AG09309 (cell line): ENCODE data around the gene HSD17B12.

Source experiments
- DNase-seq: peaks from one replicate; pipeline ENCODE4 v3.0.0-alpha.2; 2010; ENCODE audit warnings: low read depth
- H3K4me3 ChIP-seq: 2 replicates; pipeline ENCODE4 v1.5.1; 2011; ENCODE audit warnings: mild to moderate bottlenecking, low read depth, low read length, moderate library complexity; ENCODE audit not compliant: control insufficient read depth
- TF ChIP-seq, protein P1 (sequence below): IDR thresholded peaks from 2 replicates; pipeline ENCODE4 v1.5.1; 2011; ENCODE audit warnings: mild to moderate bottlenecking, low read depth, low read length, inconsistent platforms; ENCODE audit not compliant: insufficient read depth, control insufficient read depth; ENCODE audit errors: missing control alignments

The HSD17B12 gene

DNA sequence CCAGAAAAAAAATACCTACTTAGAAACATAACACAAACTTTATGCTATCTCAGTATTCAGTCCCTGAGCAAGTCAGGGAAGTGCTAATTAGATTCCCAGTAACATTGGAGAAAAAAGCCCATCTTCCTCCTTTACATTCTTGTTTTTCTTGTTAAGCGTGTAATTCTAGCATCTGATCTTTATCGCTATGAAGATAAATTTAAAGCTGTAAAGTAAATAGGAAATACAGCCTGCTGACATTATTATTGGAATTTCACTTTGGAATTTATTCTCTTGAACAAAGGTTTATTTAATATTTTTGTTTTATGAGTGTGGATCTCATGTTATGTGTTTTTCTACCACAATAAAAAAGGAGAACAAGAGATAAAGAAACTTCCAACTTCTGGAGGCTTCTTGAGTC lies 214.0 kb downstream of the HSD17B12 start:
- H3K4me3 ChIP-seq: no peak overlapping the region
- DNase-seq: no peak
- TF ChIP-seq, protein P1, sequence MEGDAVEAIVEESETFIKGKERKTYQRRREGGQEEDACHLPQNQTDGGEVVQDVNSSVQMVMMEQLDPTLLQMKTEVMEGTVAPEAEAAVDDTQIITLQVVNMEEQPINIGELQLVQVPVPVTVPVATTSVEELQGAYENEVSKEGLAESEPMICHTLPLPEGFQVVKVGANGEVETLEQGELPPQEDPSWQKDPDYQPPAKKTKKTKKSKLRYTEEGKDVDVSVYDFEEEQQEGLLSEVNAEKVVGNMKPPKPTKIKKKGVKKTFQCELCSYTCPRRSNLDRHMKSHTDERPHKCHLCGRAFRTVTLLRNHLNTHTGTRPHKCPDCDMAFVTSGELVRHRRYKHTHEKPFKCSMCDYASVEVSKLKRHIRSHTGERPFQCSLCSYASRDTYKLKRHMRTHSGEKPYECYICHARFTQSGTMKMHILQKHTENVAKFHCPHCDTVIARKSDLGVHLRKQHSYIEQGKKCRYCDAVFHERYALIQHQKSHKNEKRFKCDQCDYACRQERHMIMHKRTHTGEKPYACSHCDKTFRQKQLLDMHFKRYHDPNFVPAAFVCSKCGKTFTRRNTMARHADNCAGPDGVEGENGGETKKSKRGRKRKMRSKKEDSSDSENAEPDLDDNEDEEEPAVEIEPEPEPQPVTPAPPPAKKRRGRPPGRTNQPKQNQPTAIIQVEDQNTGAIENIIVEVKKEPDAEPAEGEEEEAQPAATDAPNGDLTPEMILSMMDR: no peak

DNA sequence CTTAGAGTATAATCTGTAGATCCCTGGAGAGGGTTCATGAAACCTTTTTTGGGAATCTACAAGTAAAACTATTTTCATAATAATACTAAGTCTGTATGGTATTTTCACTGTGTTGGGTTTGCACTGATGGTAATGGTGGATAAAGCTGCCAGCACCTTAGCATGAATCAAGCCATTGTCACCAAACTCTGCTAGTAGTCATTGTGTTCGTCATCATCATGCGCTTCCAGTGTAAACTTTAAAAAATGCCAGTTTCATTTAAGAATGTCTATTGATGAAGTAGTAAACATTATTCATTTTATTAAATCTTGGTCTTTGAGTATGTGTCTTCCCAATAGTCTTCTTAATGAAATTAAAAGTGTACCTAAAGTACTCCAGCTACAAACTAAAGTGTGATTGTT lies 215.1 kb downstream of the HSD17B12 start:
- H3K4me3 ChIP-seq: no peak overlapping the region
- no peak for DNase-seq
- TF ChIP-seq, protein P1: no peak

DNA sequence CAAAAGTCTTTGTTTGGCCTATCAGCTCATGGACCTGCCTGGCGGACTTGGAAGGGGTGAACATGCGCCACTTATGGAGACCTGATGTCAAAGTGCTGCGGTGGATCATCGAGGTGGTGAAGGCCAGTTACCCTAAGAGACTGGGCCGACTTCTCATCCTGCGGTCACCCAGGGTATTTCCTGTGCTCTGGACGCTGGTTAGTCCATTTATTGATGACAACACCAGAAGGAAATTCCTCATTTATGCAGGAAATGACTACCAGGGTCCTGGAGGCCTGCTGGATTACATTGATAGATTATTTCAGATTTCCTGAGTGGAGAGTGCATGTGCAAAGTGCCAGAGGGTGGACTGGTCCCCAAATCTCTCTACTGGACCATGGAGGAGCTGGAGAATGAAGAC lies 218.0 kb downstream of the HSD17B12 start:
- no peak for DNase-seq
- TF ChIP-seq, protein P1: no peak
- H3K4me3 ChIP-seq: no peak overlapping the region

DNA sequence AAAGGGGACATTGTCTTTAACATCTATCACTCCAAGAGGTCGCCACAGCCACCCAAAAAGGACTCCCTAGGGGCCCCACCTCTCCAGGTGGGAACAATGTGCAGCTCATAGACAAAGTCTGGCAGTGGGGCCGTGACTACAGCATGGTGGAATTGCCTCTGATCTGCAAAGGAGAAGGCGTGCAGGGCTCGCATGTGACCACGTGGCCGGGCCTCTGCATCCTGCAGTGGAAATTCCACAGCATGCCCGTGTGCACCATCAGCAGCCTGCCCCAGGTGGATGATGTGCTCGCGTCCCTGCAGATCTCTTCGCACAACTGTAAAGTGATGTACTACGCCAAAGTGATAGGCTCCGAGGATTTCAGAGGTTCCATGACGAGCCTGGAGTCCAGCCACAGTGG lies 218.6 kb downstream of the HSD17B12 start:
- TF ChIP-seq, protein P1: no peak
- DNase-seq: no peak
- H3K4me3 ChIP-seq: no peak overlapping the region

DNA sequence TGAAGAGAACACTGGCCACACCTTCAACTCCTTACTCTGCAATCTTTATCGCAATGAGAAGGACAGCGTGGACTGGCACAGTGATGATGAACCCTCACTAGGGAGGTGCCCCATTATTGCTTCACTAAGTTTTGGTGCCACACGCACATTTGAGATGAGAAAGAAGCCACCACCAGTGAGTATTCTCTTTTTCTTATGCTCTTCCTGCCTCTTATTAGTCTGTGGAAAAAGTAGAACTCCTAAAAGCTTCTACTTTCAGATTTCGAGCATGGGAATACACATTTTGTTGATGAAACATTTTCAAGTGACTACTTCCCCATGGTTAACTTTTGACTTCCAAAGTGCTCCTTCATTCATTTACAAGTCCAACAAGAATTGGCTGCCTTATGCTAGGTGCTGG lies 221.0 kb downstream of the HSD17B12 start:
- H3K4me3 ChIP-seq: no peak overlapping the region
- TF ChIP-seq, protein P1: no peak
- DNase-seq: no peak

DNA sequence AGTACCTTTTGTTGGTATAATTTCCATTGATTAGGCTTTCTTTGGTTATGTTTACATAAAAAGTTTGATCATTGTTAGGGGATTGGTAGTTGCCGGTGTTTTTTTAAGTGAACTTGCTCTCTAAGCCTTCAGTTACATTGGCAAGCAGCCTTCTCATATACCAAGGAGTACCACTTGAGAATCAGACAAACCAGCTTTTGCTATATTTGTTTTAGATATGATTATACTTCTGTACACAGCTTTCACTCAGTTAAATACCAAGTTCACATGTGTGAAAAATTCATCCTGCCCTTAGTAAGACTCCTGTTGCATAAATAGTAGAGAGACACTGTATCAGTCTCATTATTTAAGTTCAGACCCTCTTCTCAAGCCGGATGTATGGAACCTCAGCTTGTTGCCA lies 222.5 kb downstream of the HSD17B12 start:
- TF ChIP-seq, protein P1: no peak
- H3K4me3 ChIP-seq: no peak overlapping the region
- no peak for DNase-seq

DNA sequence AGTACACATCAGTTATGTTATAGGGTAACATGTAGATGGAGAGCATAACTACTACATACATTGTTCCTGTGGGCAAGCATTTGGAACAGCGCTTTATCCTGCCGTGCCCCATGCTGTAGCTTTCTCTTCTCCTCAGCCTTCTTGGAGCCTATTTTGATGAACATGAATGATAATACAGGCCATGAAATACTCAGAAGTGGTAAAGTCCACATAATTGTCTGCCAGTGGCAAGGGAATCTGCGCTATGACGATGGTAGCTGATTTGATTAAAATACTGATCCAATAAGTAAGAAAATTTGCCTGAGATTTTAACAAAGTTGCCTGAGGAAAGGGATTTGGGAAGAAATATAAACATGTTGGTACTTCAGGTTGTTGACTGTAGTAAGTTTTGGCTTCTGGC lies 223.4 kb downstream of the HSD17B12 start:
- TF ChIP-seq, protein P1: no peak
- no peak for DNase-seq
- no peak overlapping the region for H3K4me3 ChIP-seq
